DMS 273 (cell line): ENCODE measurements around the gene CSF1R.
"Not testable (repeated sequence)": the region's sequence is repeated elsewhere in the genome, so short reads cannot be mapped to it uniquely, and the experiment has no call there.

Experiments used
- DNase-seq: peaks from one replicate; lab custom pipeline; 2025; ENCODE audit not compliant: unreplicated experiment; lab: John Stamatoyannopoulos, UW

The CSF1R gene

DNA sequence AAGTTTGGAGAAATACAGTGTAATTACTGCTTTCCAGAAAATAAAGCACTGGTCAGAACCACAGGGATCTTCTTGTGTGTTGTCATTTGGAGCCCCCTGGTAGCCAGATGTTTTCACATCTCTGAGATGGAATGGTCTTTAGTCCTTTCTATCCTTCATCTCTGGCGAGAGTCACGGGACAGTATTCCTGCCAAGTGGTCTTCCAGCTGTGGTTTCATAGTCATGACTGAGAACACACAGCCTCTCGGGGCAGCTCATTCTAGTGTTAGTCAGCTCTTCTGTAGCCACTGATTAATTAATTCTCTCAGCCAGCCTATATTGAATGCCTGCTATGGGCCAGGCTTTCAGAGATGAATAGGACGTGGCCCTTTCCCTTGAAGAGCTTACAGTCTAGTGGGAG lies 51.7 kb downstream of the CSF1R start:
- no peak for DNase-seq

- DNase-seq: no peak
Measured at GRCh38 chr5:150033334-150033733, 53.0 kb downstream of the CSF1R start.

- DNase-seq: not testable (repeated sequence)
Measured at GRCh38 chr5:150028047-150028446, 58.3 kb downstream of the CSF1R start.

DNA sequence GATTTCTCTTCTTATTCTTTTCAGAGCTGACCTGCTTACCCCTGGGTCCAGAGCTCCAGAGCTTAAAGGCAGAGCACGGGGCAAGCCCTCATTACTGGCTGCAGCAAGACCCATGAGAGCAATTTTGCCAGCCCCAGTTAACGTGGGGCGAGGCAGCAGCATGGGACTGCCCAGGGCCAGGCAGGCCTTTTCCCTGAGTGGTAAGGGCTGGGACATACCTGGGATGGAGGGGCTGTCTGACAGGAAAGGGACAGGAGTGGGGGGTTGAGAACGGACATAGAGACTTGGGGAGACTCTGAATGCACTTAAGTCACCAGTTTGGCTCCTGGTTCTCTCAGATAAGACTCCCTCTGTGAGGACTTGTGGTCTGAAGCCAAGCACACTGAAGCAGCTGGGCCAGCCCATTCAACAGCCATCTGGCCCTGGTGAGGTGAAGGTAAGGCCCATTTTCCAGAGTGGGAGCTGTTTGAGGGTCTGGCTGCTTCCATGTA lies 59.6 kb downstream of the CSF1R start:
- DNase-seq: peak; percentile 23

DNA sequence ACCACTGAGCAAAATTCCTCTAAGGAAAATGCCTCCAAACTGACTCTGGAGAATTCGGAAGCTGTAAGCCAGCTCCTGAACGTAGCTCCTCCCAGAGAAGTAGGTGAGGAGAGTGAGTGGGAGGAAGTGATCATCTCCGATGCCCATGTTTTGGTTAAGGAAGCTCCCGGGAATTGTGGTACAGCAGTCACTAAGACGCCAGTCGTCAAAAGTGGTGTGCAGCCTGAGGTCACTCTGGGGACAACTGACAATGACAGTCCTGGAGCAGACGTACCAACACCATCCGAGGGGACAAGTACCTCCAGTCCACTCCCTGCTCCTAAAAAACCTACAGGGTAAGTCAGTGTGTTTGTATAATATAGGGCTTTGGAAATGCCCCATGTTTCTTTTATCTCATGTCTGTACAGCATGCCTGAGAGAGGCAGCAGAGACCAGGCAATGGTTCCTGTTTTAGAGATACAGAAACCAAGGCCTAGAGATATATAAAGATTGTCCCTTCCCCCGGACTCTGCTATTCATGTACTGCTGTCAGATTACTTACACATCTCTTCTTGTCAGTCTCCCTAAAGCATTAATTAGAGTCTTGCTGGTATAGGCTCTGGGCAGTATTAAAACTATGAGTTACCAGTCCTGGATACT lies 61.9 kb downstream of the CSF1R start:
- no peak for DNase-seq

DNA sequence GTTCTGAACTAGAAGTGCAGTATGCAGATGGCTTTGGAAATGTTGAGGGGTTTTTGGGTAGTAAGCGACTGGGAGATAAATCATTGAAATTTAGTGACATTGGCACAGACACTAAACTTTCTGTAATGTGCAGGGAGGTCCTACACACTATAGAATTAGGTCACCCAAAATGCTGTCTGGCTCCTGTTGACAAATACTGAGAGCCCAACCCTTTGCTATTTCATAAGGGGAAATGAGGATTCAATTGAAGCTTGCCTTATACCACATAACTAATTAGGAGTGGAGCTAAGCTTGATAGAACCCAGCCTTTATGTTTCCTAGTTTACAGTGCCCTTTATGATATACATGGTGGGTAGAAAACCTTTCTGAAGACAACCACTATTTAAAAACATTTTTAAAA lies 63.2 kb downstream of the CSF1R start:
- DNase-seq: no peak

- DNase-seq: no peak
Measured at GRCh38 chr5:150022681-150023080, 63.7 kb downstream of the CSF1R start.

DNA sequence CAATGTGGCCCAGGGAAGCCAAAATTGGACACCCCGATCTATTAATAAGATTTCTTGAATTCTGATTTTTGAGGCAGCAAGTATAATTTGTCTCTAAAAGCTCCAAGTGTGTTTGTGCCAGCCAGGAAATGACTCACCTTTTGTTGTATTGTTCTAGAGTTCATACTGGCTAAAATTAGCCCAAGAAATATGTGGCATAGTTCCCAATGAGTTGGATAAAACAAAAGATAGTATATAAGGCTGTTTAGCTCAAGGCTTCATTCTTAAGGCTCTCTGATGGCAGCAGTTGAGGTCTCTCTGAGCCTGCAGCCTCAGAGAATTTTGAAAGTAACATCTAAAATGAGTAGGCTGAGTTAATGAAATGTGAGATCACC lies 64.2 kb downstream of the CSF1R start:
- DNase-seq: no peak

DNA sequence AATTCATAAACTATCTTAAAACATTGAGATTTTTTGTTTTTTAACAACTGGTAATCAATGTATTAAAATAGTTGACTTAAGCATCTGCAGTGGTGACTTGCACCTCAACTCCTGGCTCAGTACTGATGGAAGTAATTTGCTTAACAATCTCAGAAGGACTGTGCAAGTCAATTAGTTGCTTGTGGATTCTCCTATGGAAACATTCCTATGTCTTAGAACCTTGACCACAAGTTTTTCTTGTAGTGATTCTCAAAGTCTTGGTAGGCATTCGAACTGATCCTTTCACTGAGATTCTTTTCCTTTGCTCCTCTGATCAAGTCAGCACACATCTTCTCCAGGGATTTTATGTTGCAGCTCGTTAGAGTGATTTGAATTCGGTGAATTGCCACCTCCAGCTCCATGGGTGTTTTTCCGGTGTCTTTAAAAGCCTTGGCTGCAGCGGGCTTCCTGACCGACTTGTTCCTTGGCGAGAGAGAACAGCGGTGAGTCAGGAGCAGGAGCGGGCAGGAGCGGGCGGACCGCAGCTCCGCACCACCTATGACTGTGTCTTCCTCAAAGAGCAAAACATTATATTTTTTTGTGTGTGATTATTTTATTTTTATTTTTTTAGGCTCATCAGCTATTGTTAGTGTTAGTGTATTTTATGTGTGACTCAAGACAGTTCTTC lies 64.7 kb downstream of the CSF1R start:
- no peak for DNase-seq

DNA sequence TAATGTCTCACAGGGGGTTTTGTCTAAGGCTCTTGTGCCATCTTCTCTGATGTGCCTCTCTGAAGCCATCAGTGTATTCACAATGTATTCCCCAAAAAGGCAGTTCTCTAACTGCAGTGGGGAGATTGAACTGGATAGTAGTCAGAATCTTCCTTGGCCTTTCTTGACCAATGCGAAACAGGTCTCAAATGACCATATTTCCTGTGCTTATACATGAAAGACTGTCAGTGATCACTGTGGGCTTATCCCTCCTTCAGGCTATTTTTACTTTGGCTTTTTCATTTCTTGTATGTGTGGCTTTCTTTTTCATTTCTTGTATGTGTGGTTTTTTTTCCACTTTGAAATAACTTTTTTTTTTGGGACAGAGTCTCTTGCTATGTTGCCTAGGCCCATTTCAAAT lies 66.1 kb downstream of the CSF1R start:
- DNase-seq: no peak

DNA sequence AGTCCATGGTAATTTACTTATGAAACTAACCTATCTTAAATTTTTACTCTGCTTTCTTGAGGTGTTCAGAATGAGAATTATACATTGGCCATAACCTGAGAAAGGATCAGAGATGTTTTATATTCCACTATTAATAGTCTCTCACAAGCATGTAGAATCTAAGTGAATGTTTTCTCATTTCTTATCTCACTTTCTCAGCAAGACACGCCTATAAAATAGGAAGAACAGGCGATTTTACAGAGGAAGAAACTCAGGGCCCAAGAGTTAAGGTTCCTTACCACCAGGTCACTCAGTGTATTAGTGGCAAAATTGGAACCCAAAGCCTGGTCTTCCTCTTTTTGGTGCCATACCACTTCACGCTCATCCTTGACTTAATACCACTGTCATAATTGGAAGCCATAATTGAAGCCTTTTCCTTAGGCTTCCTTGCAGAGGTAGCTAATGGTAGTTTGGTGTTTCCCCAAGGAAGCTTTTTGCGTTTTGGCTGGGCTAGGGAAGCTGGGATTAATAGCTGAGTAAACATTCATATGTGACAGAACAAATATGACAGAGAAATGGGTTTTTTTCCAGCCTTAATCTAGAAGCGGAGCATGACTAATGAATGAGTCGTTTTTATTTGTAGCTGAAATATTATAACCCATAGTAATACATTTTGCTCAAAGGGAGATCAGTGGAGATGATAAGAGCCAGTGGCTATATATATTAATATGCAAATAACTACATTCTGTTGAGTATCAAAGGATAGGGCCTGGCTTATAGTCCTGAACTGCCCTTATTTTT lies 68.9 kb downstream of the CSF1R start:
- DNase-seq: no peak

DNA sequence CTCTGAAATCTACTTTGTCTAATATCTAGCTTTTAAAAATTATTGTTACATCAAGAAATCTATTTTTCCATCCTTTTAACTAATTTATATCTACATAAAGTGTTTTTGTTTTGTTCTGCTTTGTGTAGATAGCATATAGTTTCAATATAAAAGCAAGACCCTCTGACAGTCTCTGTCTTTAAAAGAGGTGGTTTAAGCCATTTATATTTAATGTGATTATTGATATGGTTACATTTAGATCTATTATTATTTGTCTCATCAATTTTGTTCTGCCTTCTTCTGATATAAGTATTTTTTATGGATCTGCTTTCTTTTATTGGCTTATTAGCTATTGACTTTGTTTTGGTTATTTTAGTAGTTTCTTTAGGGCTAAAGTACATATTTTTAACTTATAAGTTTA lies 69.8 kb downstream of the CSF1R start:
- no peak for DNase-seq

GRCh38 chr5:150015415-150015814 lies 70.9 kb downstream of the CSF1R start:
- no peak for DNase-seq

DNA sequence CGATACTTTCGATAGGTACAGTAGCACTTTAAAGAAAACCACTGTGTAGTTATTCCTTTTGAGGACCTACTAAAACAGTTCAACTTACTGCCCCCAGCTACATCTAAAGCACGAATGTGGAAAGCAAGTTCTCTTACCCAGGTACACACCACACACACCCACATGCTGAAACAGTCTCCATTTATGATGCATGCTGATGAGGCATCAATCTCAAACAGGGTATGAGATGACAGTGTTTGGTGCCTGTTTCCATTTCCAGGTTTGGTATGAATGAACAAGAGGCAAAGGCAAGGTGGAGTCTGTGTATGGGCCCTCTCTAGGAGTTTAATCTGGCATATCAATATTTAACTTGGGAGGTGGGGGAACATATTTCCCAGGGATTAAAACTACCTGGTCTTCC lies 71.9 kb downstream of the CSF1R start:
- DNase-seq: no peak

DNA sequence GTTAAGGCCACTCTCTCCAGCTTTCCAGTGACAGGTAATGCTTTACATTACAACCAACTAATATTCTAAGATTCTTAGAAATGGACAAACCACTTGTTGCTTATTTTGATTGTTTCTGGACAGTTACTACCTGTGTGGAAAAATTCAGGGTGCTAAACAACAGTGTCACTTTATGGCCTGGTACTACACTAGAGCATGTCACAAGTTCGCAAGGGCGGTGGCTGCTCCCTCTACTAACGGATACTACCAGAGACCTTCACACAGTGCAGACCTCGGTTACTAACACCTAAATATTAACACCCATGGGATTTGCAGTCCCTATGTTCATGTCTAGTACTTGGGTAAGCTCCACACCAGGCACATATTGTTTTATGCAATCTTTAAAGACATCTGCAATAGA lies 72.4 kb downstream of the CSF1R start:
- no peak for DNase-seq

DNA sequence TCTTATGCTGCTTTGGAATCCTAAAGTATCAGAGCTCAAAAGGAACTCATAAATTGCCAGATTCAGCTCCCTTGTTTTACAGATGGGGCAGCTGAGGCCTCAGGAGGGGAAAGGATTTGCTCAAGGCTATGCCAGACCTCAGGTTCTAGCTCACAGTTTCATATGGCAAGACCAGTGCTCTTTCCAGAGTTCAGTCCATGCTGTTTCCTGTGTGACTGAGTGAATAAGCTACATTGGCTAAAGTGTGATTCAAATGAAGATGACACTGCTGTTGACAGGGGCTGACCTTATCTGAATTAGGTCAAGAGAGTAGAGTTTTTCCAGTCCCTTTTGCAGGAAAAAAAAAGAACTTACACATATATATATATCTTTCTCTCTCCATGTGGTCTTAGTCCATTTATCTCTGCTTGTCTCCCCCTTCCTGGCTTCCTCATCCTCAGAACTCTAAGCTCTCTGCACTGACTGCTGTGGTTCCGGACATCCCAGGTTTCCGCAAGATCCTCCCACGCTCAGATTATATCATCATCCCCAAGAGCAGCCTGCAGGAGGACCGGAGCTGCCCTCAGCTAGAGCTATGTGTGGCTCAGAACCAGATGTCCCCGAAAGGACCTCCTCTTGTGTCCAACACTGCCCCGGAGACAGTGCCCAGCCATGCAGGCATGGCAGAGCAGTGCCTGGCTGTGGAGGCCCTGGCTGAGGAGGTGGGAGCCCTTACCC lies 76.5 kb downstream of the CSF1R start:
- DNase-seq: no peak

- DNase-seq: no peak
Measured at GRCh38 chr5:150007050-150007449, 79.3 kb downstream of the CSF1R start.

DNA sequence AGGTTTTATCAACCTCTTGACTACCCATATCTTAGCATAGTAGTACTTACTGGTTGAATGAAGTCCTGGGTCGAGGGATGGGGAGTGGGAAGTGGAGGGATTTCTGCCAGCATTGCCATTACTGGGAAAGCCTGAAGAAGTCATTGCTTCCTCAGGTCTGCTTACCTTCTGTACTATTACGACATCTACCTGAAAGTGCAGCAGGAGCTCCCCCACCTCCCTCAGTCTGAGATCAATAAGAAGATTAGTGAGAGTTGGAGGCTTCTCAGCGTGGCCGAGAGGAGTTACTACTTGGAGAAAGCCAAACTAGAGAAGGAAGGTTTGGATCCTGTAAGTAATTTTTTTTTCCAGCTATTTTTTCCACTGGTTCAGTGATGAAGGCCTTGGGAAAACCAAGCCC lies 80.0 kb downstream of the CSF1R start:
- no peak for DNase-seq
